ENCODE results near the gene PTPRN2.
"Not testable (repeated sequence)": the region's sequence is repeated elsewhere in the genome, so short reads cannot be mapped to it uniquely, and the experiment has no call there.

Gene PTPRN2

GRCh38 chr7:157895520-157896375 is 691.9 kb downstream of the PTPRN2 start:
- no peak for DNase-seq (ENCODE audit: extremely low spot score)
- no peak for TF ChIP-seq ARNT (IDR thresholded peaks at IDR 0.05)
- TF ChIP-seq FOXK2 (IDR thresholded peaks at IDR 0.05): no peak
- CTCF ChIA-PET: no interaction called here
- POLR2A ChIA-PET: no interaction called here

- ChIA-PET CTCF (interaction anchor here (0.6 kb wide), 1 partner anchor 105 kb away, joined by 3 read pairs; no protein-coding TSS in a partner anchor), POLR2A (interaction anchor here (0.6 kb wide), 1 partner anchor 1426 kb away, joined by 3 read pairs; no protein-coding TSS in a partner anchor)
- DNase-seq (ENCODE audit: extremely low spot score): not testable (repeated sequence)
- peak; percentile 41; the same call in 1 of the 2 replicates for TF ChIP-seq BHLHE40 (IDR thresholded peaks at IDR 0.05; ENCODE audit: borderline replicate concordance)
Measured at GRCh38 chr7:157895098-157895497, 692.5 kb downstream of the PTPRN2 start.

- ChIA-PET POLR2A (interaction anchor here (0.6 kb wide), 1 partner anchor 10 kb away, joined by 3 read pairs; no protein-coding TSS in a partner anchor), CTCF (interaction anchor here (0.6 kb wide), 1 partner anchor 63 kb away, joined by 3 read pairs; no protein-coding TSS in a partner anchor)
- TF ChIP-seq BHLHE40 (IDR thresholded peaks at IDR 0.05; ENCODE audit: borderline replicate concordance) (no peak), L3MBTL2 (conservative IDR thresholded peaks at IDR 0.05) (no peak), ZNF384 (IDR thresholded peaks at IDR 0.05) (no peak), FOXM1 (IDR thresholded peaks at IDR 0.05; ENCODE audit: borderline replicate concordance) (no peak), FOXK2 (IDR thresholded peaks at IDR 0.05) (no peak), FOXA1 (IDR thresholded peaks at IDR 0.05) (no peak), ELF4 (IDR thresholded peaks at IDR 0.05) (no peak), ARNT (IDR thresholded peaks at IDR 0.05) (no peak), HDGF (IDR thresholded peaks at IDR 0.05; ENCODE audit: borderline replicate concordance) (no peak), SUZ12 (IDR thresholded peaks at IDR 0.05) (no peak), NFRKB (IDR thresholded peaks at IDR 0.05) (no peak), TARDBP (IDR thresholded peaks at IDR 0.05) (no peak), SP1 (IDR thresholded peaks at IDR 0.05) (no peak), CTBP1 (IDR thresholded peaks at IDR 0.05; ENCODE audit: borderline replicate concordance) (no peak), PKNOX1 (IDR thresholded peaks at IDR 0.05) (no peak), LEF1 (IDR thresholded peaks at IDR 0.05; ENCODE audit: borderline replicate concordance) (no peak)
- no peak for DNase-seq (ENCODE audit: extremely low spot score)
Measured at GRCh38 chr7:157893535-157894044, 694.0 kb downstream of the PTPRN2 start.

GRCh38 chr7:157892751-157893523 is 694.7 kb downstream of the PTPRN2 start:
- CTCF ChIA-PET: interaction anchor here (0.5 kb wide), 1 partner anchor 201 kb away, joined by 3 read pairs; no protein-coding TSS in a partner anchor
- POLR2A ChIA-PET: interaction anchor here (0.6 kb wide), 1 partner anchor 10 kb away, joined by 3 read pairs; no protein-coding TSS in a partner anchor

GRCh38 chr7:157890921-157891401 is 696.7 kb downstream of the PTPRN2 start:
- CTCF ChIA-PET: no interaction called here
- TF ChIP-seq HDGF (IDR thresholded peaks at IDR 0.05; ENCODE audit: borderline replicate concordance) (no peak), FOXA1 (IDR thresholded peaks at IDR 0.05) (no peak), NFRKB (IDR thresholded peaks at IDR 0.05) (no peak), ZNF384 (IDR thresholded peaks at IDR 0.05) (no peak), L3MBTL2 (conservative IDR thresholded peaks at IDR 0.05) (no peak), SP1 (IDR thresholded peaks at IDR 0.05) (no peak)
- POLR2A ChIA-PET: no interaction called here
- no peak for DNase-seq (ENCODE audit: extremely low spot score)

More at GRCh38 chr7:157892751-157893523, 694.7 kb downstream of the PTPRN2 start:
- TF ChIP-seq PKNOX1 (IDR thresholded peaks at IDR 0.05): no peak
- no peak for TF ChIP-seq SUZ12 (IDR thresholded peaks at IDR 0.05)
- no peak for TF ChIP-seq LEF1 (IDR thresholded peaks at IDR 0.05; ENCODE audit: borderline replicate concordance)
- no peak for TF ChIP-seq ARNT (IDR thresholded peaks at IDR 0.05)
- no peak for TF ChIP-seq ZNF384 (IDR thresholded peaks at IDR 0.05)
- no peak for TF ChIP-seq ELF4 (IDR thresholded peaks at IDR 0.05)
- no peak for TF ChIP-seq NFRKB (IDR thresholded peaks at IDR 0.05)
- no peak for TF ChIP-seq HDGF (IDR thresholded peaks at IDR 0.05; ENCODE audit: borderline replicate concordance)
- TF ChIP-seq L3MBTL2 (conservative IDR thresholded peaks at IDR 0.05): no peak
- no peak for TF ChIP-seq TARDBP (IDR thresholded peaks at IDR 0.05)
- TF ChIP-seq FOXK2 (IDR thresholded peaks at IDR 0.05): no peak
- TF ChIP-seq BHLHE40 (IDR thresholded peaks at IDR 0.05; ENCODE audit: borderline replicate concordance): no peak
- TF ChIP-seq CTBP1 (IDR thresholded peaks at IDR 0.05; ENCODE audit: borderline replicate concordance): no peak
- no peak for TF ChIP-seq SP1 (IDR thresholded peaks at IDR 0.05)
- no peak for TF ChIP-seq FOXA1 (IDR thresholded peaks at IDR 0.05)
- no peak for TF ChIP-seq FOXM1 (IDR thresholded peaks at IDR 0.05; ENCODE audit: borderline replicate concordance)
- no peak for DNase-seq (ENCODE audit: extremely low spot score)

- CTCF ChIA-PET: no interaction called here
- POLR2A ChIA-PET: no interaction called here
- DNase-seq (ENCODE audit: extremely low spot score): no peak
- no peak for TF ChIP-seq FOXM1 (IDR thresholded peaks at IDR 0.05; ENCODE audit: borderline replicate concordance)
- no peak for TF ChIP-seq HDGF (IDR thresholded peaks at IDR 0.05; ENCODE audit: borderline replicate concordance)
- TF ChIP-seq FOXA1 (IDR thresholded peaks at IDR 0.05): no peak
- no peak for TF ChIP-seq ARNT (IDR thresholded peaks at IDR 0.05)
- TF ChIP-seq L3MBTL2 (conservative IDR thresholded peaks at IDR 0.05): no peak
- TF ChIP-seq BHLHE40 (IDR thresholded peaks at IDR 0.05; ENCODE audit: borderline replicate concordance): no peak
- no peak for TF ChIP-seq PKNOX1 (IDR thresholded peaks at IDR 0.05)
- no peak for TF ChIP-seq SP1 (IDR thresholded peaks at IDR 0.05)
- TF ChIP-seq FOXK2 (IDR thresholded peaks at IDR 0.05): no peak
- no peak for TF ChIP-seq LEF1 (IDR thresholded peaks at IDR 0.05; ENCODE audit: borderline replicate concordance)
- TF ChIP-seq NFRKB (IDR thresholded peaks at IDR 0.05): no peak
- TF ChIP-seq ZNF384 (IDR thresholded peaks at IDR 0.05): no peak
- no peak for TF ChIP-seq SUZ12 (IDR thresholded peaks at IDR 0.05)
- TF ChIP-seq ELF4 (IDR thresholded peaks at IDR 0.05): no peak
Measured at GRCh38 chr7:157889480-157889879, 698.1 kb downstream of the PTPRN2 start.
